Measurements from ENCODE around the gene GYS1. TPM values are rescaled to one million over a fixed set of nuclear protein-coding genes. Genes with fewer than 3 reads are reported as not detected.

GYS1 gene
- total and polyA plus RNA-seq, 2 of the 8 experiments (the other 6 are each of a cell fraction or from before 2014, with no cell fraction given) = 30.0 to 38.7 TPM

GRCh38 chr19:48933382-48933932 is 59.7 kb downstream of the GYS1 start, which contains the start of gene DHDH:
Gene DHDH (plus strand): TSS chr19:48933699. CDS start chr19:48933722, 23 bp downstream.
- Histone ChIP-seq H2AFZ (ENCODE audit: low read length) (peak within 1 kb of the TSS; percentile 85), H3K9ac (replicated peaks in 1 of 4; ENCODE audit: extremely low read depth in 1 of 4, low read depth in 3 of 4, low read length in 3 of 4) (peak within 1 kb of the TSS in 1 of 4 experiments; percentile 14; a peak in 1 of 7 replicates)
- POLR2A ChIA-PET (ENCODE audit: partially characterized antibody) = interaction anchor here (0.6 to 2.5 kb wide), 16 partner anchors 9 to 318 kb away, joined by 3 to 12 read pairs (median 4); partner anchors contain the start of genes FAM83E, FTL and PPP1R15A
- TF ChIP-seq TBP (IDR thresholded peaks at IDR 0.05; ENCODE audit: low read depth, low read length) (peak; percentile 75; the same call in 1 of the 2 replicates), ZNF274 (IDR thresholded peaks at IDR 0.05; ENCODE audit: borderline replicate concordance, extremely low read depth, low read length) (no peak), CHD1 (IDR thresholded peaks at IDR 0.05; ENCODE audit: low read depth, low read length) (no peak), USF2 (IDR thresholded peaks at IDR 0.05; ENCODE audit: low read length) (no peak), JUN (IDR thresholded peaks at IDR 0.05; ENCODE audit: low read depth, low read length) (no peak), CTBP2 (IDR thresholded peaks at IDR 0.05; ENCODE audit: borderline replicate concordance, insufficient read depth, insufficient read length, low read length) (no peak), CEBPB (IDR thresholded peaks at IDR 0.05; ENCODE audit: low read depth, low read length) (no peak), EGR1 (IDR thresholded peaks at IDR 0.05; ENCODE audit: borderline replicate concordance, low read depth, low read length) (peak; percentile 62; the same call in 1 of the 2 replicates), CBX5 (IDR thresholded peaks at IDR 0.05; ENCODE audit: low read depth, low read length) (no peak), MAFK (IDR thresholded peaks at IDR 0.05; ENCODE audit: low read depth, low read length) (no peak), TEAD4 (IDR thresholded peaks at IDR 0.05; ENCODE audit: low read depth, low read length) (no peak), KDM1A (IDR thresholded peaks at IDR 0.05; ENCODE audit: borderline replicate concordance, low read length) (no peak)

More at GRCh38 chr19:48933382-48933932, 59.7 kb downstream of the GYS1 start, which contains the start of gene DHDH:
- Histone ChIP-seq H3K79me1 (ENCODE audit: low read depth, low read length) (no peaks in the 10 kb centered on the region; the same call in 1 of the 2 replicates), H3K18ac (ENCODE audit: extremely low read depth, low read length) (peak within 1 kb of the TSS; percentile 80; the same call in 1 of the 2 replicates), H2BK120ac (replicated peaks; ENCODE audit: low read depth, low read length) (no peak within 1 kb of the TSS), H4K91ac (replicated peaks; ENCODE audit: insufficient read length, low read length) (no peak within 1 kb of the TSS), H3K4me3 (ENCODE audit: extremely low read depth in 1 of 4, insufficient read depth in 2 of 4, low read depth in 3 of 4, low read length in 4 of 4) (peak within 1 kb of the TSS; percentile 2 to 58 (median 36); a peak in 7 of 8 replicates), H3K36me3 (ENCODE audit: control insufficient read depth in 2 of 4, insufficient read depth in 4 of 4, low read length in 3 of 4) (no peaks in the 10 kb centered on the region), H3K9me3 (ENCODE audit: insufficient read depth in 2 of 2, low read depth in 1 of 2, low read length in 1 of 2) (no peaks in the 10 kb centered on the region), H4K8ac (ENCODE audit: extremely low read depth, insufficient read depth, low read length) (peak within 1 kb of the TSS; percentile 93), H3K79me2 (ENCODE audit: control insufficient read depth in 1 of 2, insufficient read depth in 2 of 2, low read length in 2 of 2) (no peaks in the 10 kb centered on the region), H3K4me2 (ENCODE audit: insufficient read depth in 1 of 2, low read depth in 2 of 2, low read length in 2 of 2) (peak within 1 kb of the TSS; percentile 80 to 84), H3K27me3 (replicated peaks in 1 of 4; ENCODE audit: control insufficient read depth in 3 of 4, extremely low read depth in 1 of 4, insufficient read depth in 3 of 4, low read length in 3 of 4) (peaks cover 0 to 14% (median 10%) of the 10 kb centered on the region in 4 experiments; a peak in 5 of 7 replicates), H4K20me1 (replicated peaks in 1 of 2; ENCODE audit: control insufficient read depth in 1 of 2, insufficient read depth in 2 of 2, low read length in 2 of 2) (no peaks in the 10 kb centered on the region), H2BK12ac (ENCODE audit: low read depth, low read length) (no peak within 1 kb of the TSS; the same call in 1 of the 2 replicates), H4K5ac (ENCODE audit: insufficient read length, low read depth, low read length) (peak within 1 kb of the TSS; percentile 76), H3K56ac (replicated peaks; ENCODE audit: insufficient read length, low read depth, low read length) (no peak within 1 kb of the TSS), H3K27ac (ENCODE audit: low read depth, low read length) (no peak within 1 kb of the TSS), H3K4me1 (replicated peaks in 1 of 4; ENCODE audit: control insufficient read depth in 3 of 4, insufficient read depth in 4 of 4, low read length in 3 of 4) (peaks cover 3 to 8% (median 6%) of the 10 kb centered on the region in 4 experiments; a peak in 6 of 7 replicates), H3K23me2 (ENCODE audit: low read depth, low read length) (no peaks in the 10 kb centered on the region; the same call in 1 of the 2 replicates), H2BK20ac (ENCODE audit: low read length) (no peak within 1 kb of the TSS), H3K23ac (ENCODE audit: insufficient read length) (no peak within 1 kb of the TSS), H2AK5ac (ENCODE audit: low read depth, low read length) (no peak within 1 kb of the TSS), H3K14ac (ENCODE audit: insufficient read length) (no peak within 1 kb of the TSS), H2BK5ac (ENCODE audit: low read depth, low read length) (no peak within 1 kb of the TSS), H2BK15ac (ENCODE audit: low read length) (no peak within 1 kb of the TSS), H3K4ac (replicated peaks; ENCODE audit: insufficient read length, low read depth, low read length) (no peak within 1 kb of the TSS)
- FAIRE-seq = peak; percentile 84
- CTCF ChIA-PET (ENCODE audit: partially characterized antibody) = interaction anchor here (0.6 to 2.4 kb wide), 15 partner anchors 11 to 146 kb away, joined by 3 to 14 read pairs (median 4); partner anchors contain the start of genes GYS1 and RUVBL2
- WGBS, 2 experiments (ENCODE audit: extremely low coverage in 1 of 2, insufficient coverage in 1 of 2, insufficient read length in 1 of 2, insufficient replicate concordance in 2 of 2, low coverage in 1 of 2, low lambda C conversion rate in 2 of 2, missing lambda C conversion rate in 1 of 2) = 2% methylated on average over 43 of the region's 43 CpGs; no CpG with 5 or more reads in 1 of the 2 experiments
- DNase-seq (ENCODE audit: low read depth in 1 of 2, low spot score in 2 of 2) = peak; percentile 92 to 97

All from H1 (cell line).